ENCODE data around the gene ENPP1.

The ENPP1 gene

GRCh38 chr6:131828951-131829350 lies 21.1 kb downstream of the ENPP1 start:
- no peak overlapping the region for H3K9ac ChIP-seq (ENCODE audit: low read length)
- TF ChIP-seq CTCF (IDR thresholded peaks at IDR 0.05; ENCODE audit: low read length), result no peak
- TF ChIP-seq EZH2 (IDR thresholded peaks at IDR 0.05; ENCODE audit: borderline replicate concordance, low read length), result no peak
- H4K20me1 ChIP-seq (ENCODE audit: insufficient read depth, low read length), result no peaks in the 10 kb centered on the region
- H3K4me1 ChIP-seq (ENCODE audit: insufficient read depth, low read length, severe bottlenecking), result no peaks in the 10 kb centered on the region
- H2AFZ ChIP-seq (ENCODE audit: low read length), result no peak overlapping the region
- H3K79me2 ChIP-seq (ENCODE audit: insufficient read depth, low read length), result no peaks in the 10 kb centered on the region
- H3K9me3 ChIP-seq (ENCODE audit: low read length), result no peaks in the 10 kb centered on the region
- H3K4me3 ChIP-seq (ENCODE audit: low read depth, low read length, poor library complexity, severe bottlenecking), result no peak overlapping the region
- no peaks in the 10 kb centered on the region for H3F3A ChIP-seq (ENCODE audit: insufficient read depth, low read length)
- H3K4me2 ChIP-seq (ENCODE audit: low read length), result no peak overlapping the region
- no peaks in the 10 kb centered on the region for H3K9me2 ChIP-seq (ENCODE audit: low read depth, low read length)
- no peaks in the 10 kb centered on the region for H3K27me3 ChIP-seq (ENCODE audit: insufficient read depth, low read length)
- H3K36me3 ChIP-seq (ENCODE audit: insufficient read depth, low read length), result no peaks in the 10 kb centered on the region
- no peak overlapping the region for H3K27ac ChIP-seq (ENCODE audit: low read depth, low read length, poor library complexity, severe bottlenecking)

- no peaks in the 10 kb centered on the region for H3K36me3 ChIP-seq (ENCODE audit: insufficient read depth, low read length)
- H3K9me3 ChIP-seq (ENCODE audit: low read length), result no peaks in the 10 kb centered on the region
- no peaks in the 10 kb centered on the region for H3F3A ChIP-seq (ENCODE audit: insufficient read depth, low read length)
- no peaks in the 10 kb centered on the region for H3K9me2 ChIP-seq (ENCODE audit: low read depth, low read length)
- H4K20me1 ChIP-seq (ENCODE audit: insufficient read depth, low read length), result no peaks in the 10 kb centered on the region
- no peak overlapping the region for H3K9ac ChIP-seq (ENCODE audit: low read length)
- no peaks in the 10 kb centered on the region for H3K4me1 ChIP-seq (ENCODE audit: insufficient read depth, low read length, severe bottlenecking)
- H2AFZ ChIP-seq (ENCODE audit: low read length), result no peak overlapping the region
- H3K4me3 ChIP-seq (ENCODE audit: low read depth, low read length, poor library complexity, severe bottlenecking), result no peak overlapping the region
- H3K27ac ChIP-seq (ENCODE audit: low read depth, low read length, poor library complexity, severe bottlenecking), result no peak overlapping the region
- H3K79me2 ChIP-seq (ENCODE audit: insufficient read depth, low read length), result no peaks in the 10 kb centered on the region
- H3K4me2 ChIP-seq (ENCODE audit: low read length), result no peak overlapping the region
- TF ChIP-seq CTCF (IDR thresholded peaks at IDR 0.05; ENCODE audit: low read length), result no peak
- no peak for TF ChIP-seq EZH2 (IDR thresholded peaks at IDR 0.05; ENCODE audit: borderline replicate concordance, low read length)
- H3K27me3 ChIP-seq (ENCODE audit: insufficient read depth, low read length), result no peaks in the 10 kb centered on the region
Measured at GRCh38 chr6:131831392-131831791, 23.6 kb downstream of the ENPP1 start.

GRCh38 chr6:131831886-131832285 lies 24.1 kb downstream of the ENPP1 start:
- H3K9me3 ChIP-seq (ENCODE audit: low read length), result no peaks in the 10 kb centered on the region
- no peak overlapping the region for H3K9ac ChIP-seq (ENCODE audit: low read length)
- no peaks in the 10 kb centered on the region for H4K20me1 ChIP-seq (ENCODE audit: insufficient read depth, low read length)
- H3F3A ChIP-seq (ENCODE audit: insufficient read depth, low read length), result no peaks in the 10 kb centered on the region
- no peak overlapping the region for H2AFZ ChIP-seq (ENCODE audit: low read length)
- H3K36me3 ChIP-seq (ENCODE audit: insufficient read depth, low read length), result no peaks in the 10 kb centered on the region
- no peaks in the 10 kb centered on the region for H3K4me1 ChIP-seq (ENCODE audit: insufficient read depth, low read length, severe bottlenecking)
- no peak overlapping the region for H3K27ac ChIP-seq (ENCODE audit: low read depth, low read length, poor library complexity, severe bottlenecking)
- no peak overlapping the region for H3K4me3 ChIP-seq (ENCODE audit: low read depth, low read length, poor library complexity, severe bottlenecking)
- TF ChIP-seq EZH2 (IDR thresholded peaks at IDR 0.05; ENCODE audit: borderline replicate concordance, low read length) (no peak), CTCF (IDR thresholded peaks at IDR 0.05; ENCODE audit: low read length) (no peak)
- H3K4me2 ChIP-seq (ENCODE audit: low read length), result no peak overlapping the region
- no peaks in the 10 kb centered on the region for H3K9me2 ChIP-seq (ENCODE audit: low read depth, low read length)
- H3K27me3 ChIP-seq (ENCODE audit: insufficient read depth, low read length), result no peaks in the 10 kb centered on the region
- no peaks in the 10 kb centered on the region for H3K79me2 ChIP-seq (ENCODE audit: insufficient read depth, low read length)

All from OCI-LY1 (cell line).